Glutamatergic neuron (in vitro differentiated cells): ENCODE measurements around the gene MOCS2. TPM values are rescaled to one million over a fixed set of nuclear protein-coding genes. Genes with fewer than 3 reads are reported as not detected.

Experiments used
- DNase-seq: peaks from one replicate; pipeline ENCODE4 v3.0.0; 2022
- H3K27ac Mint-ChIP-seq: one replicate; pipeline ENCODE4 v1.8.0; 2020; ENCODE audit warnings: mild to moderate bottlenecking, mixed read lengths, inconsistent platforms; ENCODE audit not compliant: unreplicated experiment
- H3K27me3 Mint-ChIP-seq: one replicate; pipeline ENCODE4 v1.8.0; 2020; ENCODE audit warnings: mild to moderate bottlenecking, moderate library complexity, mixed read lengths, inconsistent platforms; ENCODE audit not compliant: unreplicated experiment
- H3K36me3 Mint-ChIP-seq: one replicate; pipeline ENCODE4 v1.8.0; 2020; ENCODE audit warnings: mild to moderate bottlenecking, mixed read lengths, inconsistent platforms; ENCODE audit not compliant: unreplicated experiment
- H3K4me1 Mint-ChIP-seq: one replicate; pipeline ENCODE4 v1.8.0; 2020; ENCODE audit warnings: mild to moderate bottlenecking, low read depth, mixed read lengths, inconsistent platforms; ENCODE audit not compliant: unreplicated experiment
- H3K4me3 Mint-ChIP-seq: one replicate; pipeline ENCODE4 v1.8.0; 2020; ENCODE audit warnings: mild to moderate bottlenecking, mixed read lengths, inconsistent platforms; ENCODE audit not compliant: unreplicated experiment
- H3K9me3 Mint-ChIP-seq: one replicate; pipeline ENCODE4 v1.8.0; 2020; ENCODE audit warnings: mild to moderate bottlenecking, moderate library complexity, mixed read lengths, inconsistent platforms; ENCODE audit not compliant: unreplicated experiment
- total RNA-seq: library from RNA; stranded (reverse); fragmentation: NEBNext Ultra II Directional; extraction: Animal tissue kit (Norgen Biotek cat#: 25700); gene quantifications from one replicate; pipeline ENCODE4 v1.2.1, GENCODE V29; 2021; ENCODE audit not compliant: unreplicated experiment
- TF ChIP-seq, protein P1 (sequence below): fragments of 200-600 bp; sonication (generic); IDR thresholded peaks from one replicate; pipeline ENCODE4 v1.5.0; 2021; ENCODE audit not compliant: partially characterized antibody, unreplicated experiment

MOCS2 gene
- total RNA-seq, 1 donor from 2014 or later = 19.2 TPM

GRCh38 chr5:53128481-53128880 lies 18.9 kb upstream of the MOCS2 start:
- H3K36me3 Mint-ChIP-seq = no peaks in the 10 kb centered on the region
- TF ChIP-seq, protein P1, sequence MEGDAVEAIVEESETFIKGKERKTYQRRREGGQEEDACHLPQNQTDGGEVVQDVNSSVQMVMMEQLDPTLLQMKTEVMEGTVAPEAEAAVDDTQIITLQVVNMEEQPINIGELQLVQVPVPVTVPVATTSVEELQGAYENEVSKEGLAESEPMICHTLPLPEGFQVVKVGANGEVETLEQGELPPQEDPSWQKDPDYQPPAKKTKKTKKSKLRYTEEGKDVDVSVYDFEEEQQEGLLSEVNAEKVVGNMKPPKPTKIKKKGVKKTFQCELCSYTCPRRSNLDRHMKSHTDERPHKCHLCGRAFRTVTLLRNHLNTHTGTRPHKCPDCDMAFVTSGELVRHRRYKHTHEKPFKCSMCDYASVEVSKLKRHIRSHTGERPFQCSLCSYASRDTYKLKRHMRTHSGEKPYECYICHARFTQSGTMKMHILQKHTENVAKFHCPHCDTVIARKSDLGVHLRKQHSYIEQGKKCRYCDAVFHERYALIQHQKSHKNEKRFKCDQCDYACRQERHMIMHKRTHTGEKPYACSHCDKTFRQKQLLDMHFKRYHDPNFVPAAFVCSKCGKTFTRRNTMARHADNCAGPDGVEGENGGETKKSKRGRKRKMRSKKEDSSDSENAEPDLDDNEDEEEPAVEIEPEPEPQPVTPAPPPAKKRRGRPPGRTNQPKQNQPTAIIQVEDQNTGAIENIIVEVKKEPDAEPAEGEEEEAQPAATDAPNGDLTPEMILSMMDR = no peak
- no peak overlapping the region for H3K27ac Mint-ChIP-seq
- H3K27me3 Mint-ChIP-seq = no peaks in the 10 kb centered on the region
- H3K4me1 Mint-ChIP-seq = no peaks in the 10 kb centered on the region
- DNase-seq = no peak
- H3K4me3 Mint-ChIP-seq = no peak overlapping the region
- H3K9me3 Mint-ChIP-seq = peaks cover 2% of the 10 kb centered on the region

DNA sequence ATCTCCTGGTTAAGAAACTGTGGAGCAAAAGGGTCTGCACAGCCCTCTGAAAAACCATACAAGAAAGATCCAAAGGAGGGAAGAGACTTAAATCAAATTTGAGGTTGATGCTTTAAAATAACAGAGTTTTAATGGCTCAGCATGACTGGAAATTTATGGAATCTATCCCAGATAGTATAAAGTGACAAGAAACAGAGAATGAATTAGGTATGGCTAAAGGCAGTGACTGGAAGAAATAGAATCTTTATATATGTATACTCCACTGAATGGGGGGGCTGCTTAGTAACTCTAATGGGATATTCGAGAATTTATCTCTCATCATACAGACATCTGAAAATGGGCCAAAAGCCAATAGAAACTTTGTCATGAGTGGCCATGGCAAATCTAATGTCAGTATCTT lies 17.6 kb upstream of the MOCS2 start:
- no peak overlapping the region for H3K27ac Mint-ChIP-seq
- TF ChIP-seq, protein P1 = no peak
- peaks cover 2% of the 10 kb centered on the region for H3K9me3 Mint-ChIP-seq
- H3K36me3 Mint-ChIP-seq = no peaks in the 10 kb centered on the region
- no peaks in the 10 kb centered on the region for H3K27me3 Mint-ChIP-seq
- no peak overlapping the region for H3K4me3 Mint-ChIP-seq
- no peak for DNase-seq
- no peaks in the 10 kb centered on the region for H3K4me1 Mint-ChIP-seq

GRCh38 chr5:53126521-53126920 lies 17.0 kb upstream of the MOCS2 start:
- no peak overlapping the region for H3K4me3 Mint-ChIP-seq
- no peaks in the 10 kb centered on the region for H3K36me3 Mint-ChIP-seq
- H3K4me1 Mint-ChIP-seq = no peaks in the 10 kb centered on the region
- H3K9me3 Mint-ChIP-seq = peaks cover 2% of the 10 kb centered on the region
- TF ChIP-seq, protein P1 = no peak
- H3K27ac Mint-ChIP-seq = no peak overlapping the region
- H3K27me3 Mint-ChIP-seq = no peaks in the 10 kb centered on the region
- DNase-seq = no peak

DNA sequence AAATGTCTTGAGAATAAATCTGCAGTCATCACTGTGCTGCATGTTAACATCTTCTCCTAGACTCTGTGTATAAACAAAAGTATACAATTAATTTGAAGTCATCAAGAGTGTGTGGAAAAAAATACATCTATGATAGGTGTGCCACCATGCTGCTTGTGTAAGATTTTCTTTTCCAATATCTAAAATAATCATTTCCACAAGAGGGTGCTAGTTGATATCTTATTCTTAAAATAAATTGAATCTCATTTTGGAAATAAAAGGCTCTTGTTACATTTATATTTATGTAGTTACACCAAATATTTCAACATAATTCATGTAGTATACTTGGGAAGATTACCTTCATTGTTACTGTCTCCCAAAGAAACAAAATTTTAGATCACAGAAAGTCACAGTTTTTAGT lies 14.1 kb upstream of the MOCS2 start:
- no peak for DNase-seq
- H3K4me1 Mint-ChIP-seq = no peaks in the 10 kb centered on the region
- H3K9me3 Mint-ChIP-seq = no peaks in the 10 kb centered on the region
- H3K36me3 Mint-ChIP-seq = no peaks in the 10 kb centered on the region
- no peak overlapping the region for H3K4me3 Mint-ChIP-seq
- no peaks in the 10 kb centered on the region for H3K27me3 Mint-ChIP-seq
- TF ChIP-seq, protein P1 = no peak
- no peak overlapping the region for H3K27ac Mint-ChIP-seq

DNA sequence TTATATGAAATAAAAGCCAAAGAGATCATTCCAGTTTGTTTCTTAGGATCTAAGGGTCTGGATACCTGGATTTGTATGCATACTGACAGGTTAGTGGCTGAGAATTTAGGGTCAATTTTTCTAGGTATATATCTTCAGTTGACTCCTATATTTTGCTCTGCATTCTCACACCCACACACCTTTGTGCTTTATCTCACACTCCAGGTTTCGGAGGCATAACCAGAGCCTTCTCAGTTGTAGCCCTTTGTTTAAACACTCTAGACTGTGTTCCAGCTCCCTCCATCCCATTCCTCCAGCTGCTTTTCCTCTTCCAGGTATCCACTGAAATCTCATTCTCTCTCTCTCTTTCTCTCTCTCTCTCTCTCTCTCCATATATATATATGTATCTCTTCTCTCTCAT lies 10.6 kb upstream of the MOCS2 start:
- no peak for DNase-seq
- H3K27ac Mint-ChIP-seq = no peak overlapping the region
- TF ChIP-seq, protein P1 = no peak
- H3K27me3 Mint-ChIP-seq = no peaks in the 10 kb centered on the region
- no peaks in the 10 kb centered on the region for H3K36me3 Mint-ChIP-seq
- H3K4me1 Mint-ChIP-seq = no peaks in the 10 kb centered on the region
- no peak overlapping the region for H3K4me3 Mint-ChIP-seq
- peaks cover 2% of the 10 kb centered on the region for H3K9me3 Mint-ChIP-seq
